GM19372 (cell line): ENCODE data around the gene CAMK1D.
"Not testable (repeated sequence)": the region's sequence is repeated elsewhere in the genome, so short reads cannot be mapped to it uniquely, and the experiment has no call there.

ENCODE experiments used
- ATAC-seq: cut with Tn5 transposase; IDR thresholded peaks from one replicate; pipeline ENCODE4 v1.9.1; 2021; ENCODE audit warnings: mild to moderate bottlenecking, low read depth, moderate library complexity; ENCODE audit not compliant: unreplicated experiment

The CAMK1D gene

DNA sequence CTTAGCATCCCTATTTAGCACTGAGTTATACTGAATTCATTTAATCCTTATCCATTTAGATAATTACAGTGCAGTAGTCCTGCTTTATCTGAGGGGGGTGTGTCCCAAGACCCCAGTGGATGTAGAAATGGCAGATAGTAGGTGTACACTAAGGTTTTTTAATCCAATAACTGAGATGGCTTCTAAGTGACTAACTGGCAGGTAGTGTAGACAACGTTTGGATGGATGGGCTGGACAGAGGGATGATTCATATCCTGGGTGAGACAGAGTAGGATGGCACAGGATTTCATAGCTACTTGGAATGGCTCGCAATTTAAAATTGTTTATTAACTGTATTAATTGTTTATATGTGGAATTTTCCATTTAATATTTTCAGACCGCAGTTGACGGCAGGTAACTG, 356.6 kb downstream of the CAMK1D start:
- no peak for ATAC-seq

- ATAC-seq: no peak
These were observed 358.3 kb downstream of the CAMK1D start for GRCh38 chr10:12707461-12708185.

DNA sequence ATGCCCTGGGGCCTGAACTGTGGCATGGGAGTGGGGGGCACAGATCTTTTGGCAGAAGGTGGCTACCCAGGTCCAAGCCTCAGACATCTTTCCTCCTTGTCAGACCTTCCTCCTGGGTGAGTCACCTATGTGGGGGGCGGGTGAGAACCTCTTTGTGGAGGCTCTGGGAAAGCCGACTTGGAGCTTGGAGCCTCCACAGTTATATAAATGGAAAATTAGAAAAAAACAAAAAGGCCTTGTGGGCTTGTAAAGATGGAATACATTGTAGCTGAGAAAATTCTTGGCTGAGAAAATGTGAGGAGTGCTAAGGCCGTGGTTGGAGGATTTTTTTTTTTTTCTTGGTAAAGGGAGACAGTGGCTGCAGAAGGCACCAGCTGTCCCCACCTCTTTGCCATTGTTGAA, 359.7 kb downstream of the CAMK1D start:
- no peak for ATAC-seq

DNA sequence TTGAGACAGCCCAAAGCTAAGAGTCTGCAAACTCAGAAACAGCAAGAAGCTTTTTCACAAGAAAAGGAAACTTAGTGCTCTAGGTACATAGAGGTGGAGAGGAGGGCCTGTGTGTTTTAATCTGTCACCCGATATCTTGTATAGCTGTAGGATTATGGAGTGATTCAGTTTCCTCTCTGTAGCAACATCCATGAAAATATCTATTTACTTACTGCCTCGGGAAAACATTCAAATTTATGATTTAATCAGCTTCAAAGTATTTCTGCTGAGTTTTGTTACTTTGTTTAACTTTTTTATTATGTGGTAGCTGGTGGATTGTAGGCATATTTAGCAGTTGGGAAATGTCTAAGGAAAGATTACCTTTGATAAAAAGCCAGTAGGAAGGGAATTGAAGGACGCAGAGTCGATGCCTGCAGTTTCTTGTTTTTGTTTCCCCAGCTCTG, 360.2 kb downstream of the CAMK1D start:
- no peak for ATAC-seq

DNA sequence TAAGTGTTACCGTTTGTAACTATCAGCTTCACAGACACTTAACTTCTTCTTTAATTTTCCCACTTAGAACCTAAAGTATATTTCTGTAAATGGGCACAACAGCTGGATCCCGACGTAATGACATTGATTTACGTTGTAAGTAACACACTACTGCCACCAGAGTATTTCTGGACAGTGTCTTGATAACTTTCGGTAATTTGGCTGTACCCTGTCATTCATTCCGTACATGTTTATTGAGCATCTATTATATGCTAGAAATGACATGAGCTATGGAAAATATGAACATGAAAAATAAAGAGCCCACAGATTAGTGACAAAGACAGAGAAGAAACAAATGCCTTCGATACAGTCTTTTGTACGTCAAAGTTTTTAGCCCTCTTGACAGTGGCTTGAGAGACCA, 360.8 kb downstream of the CAMK1D start:
- no peak for ATAC-seq

DNA sequence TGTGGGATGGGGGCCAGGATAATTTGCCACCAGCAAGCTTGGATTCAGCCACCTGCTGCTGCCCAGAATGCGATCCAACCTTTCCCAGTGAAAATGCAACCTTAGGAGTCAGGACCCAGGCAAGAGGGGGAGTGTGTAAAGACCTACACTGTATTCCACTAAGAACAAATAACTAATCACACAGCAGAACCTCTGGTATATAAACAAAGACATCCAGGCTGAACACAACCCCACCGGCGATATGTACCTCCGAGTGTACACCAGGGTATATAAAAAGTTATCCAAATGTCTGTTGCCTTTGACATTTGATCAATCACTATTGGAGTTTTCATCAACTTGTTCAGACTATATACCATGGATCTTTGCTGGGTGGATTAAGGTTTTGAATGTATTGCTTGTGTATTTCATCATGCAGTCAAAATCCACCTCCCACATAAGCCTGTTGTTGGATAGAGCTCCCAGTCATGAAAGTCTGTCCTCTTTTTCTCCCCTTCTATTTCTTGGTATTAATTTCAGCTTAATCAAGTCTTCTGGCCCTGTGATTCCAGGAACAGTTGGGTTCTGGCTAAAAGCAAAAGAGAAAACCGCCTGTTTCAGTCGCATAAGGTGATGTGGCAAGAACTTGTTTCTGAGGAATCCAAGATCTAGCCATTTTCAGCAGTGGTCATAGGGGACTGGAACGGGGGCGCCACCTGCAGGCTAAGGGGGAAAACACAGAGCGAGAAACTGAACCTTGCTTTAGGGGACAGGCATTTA, 361.4 kb downstream of the CAMK1D start:
- peak; percentile 72 for ATAC-seq

GRCh38 chr10:12711350-12711708, 362.0 kb downstream of the CAMK1D start:
- ATAC-seq: no peak

DNA sequence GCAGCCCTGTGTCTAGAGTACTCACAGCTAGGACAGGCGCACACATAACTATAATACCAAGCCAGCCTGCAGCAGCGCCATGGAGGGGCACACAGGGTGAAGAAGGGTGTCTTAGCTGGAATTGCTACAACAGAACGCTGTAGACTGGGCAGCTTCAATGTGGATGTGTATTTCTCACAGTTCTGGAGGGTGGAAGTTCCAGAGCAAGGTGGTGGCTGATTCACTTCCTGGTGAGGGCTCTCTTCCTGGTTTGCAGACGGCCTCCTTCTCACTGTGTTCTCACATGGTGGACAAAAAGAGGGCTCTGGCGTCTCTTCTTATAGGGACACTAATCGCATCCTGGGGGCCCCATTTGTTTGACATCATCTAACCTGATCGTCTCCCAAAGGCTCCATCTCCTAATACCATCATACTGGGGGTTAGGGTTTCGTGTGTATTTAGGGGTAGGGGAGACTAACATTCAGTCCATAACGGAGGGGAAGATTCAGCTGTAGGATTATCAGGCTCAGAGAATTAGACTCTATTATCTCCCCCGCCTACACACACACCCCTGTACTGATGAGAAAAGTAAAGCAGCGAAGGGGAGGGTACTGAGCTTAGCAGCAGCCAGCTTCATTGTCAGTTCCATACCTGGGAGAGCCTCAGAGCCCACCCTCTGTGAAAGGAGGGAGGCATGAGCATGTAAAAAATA, 363.1 kb downstream of the CAMK1D start:
- no peak for ATAC-seq

- not testable (repeated sequence) for ATAC-seq
These were observed 363.6 kb downstream of the CAMK1D start for GRCh38 chr10:12712984-12713316.

DNA sequence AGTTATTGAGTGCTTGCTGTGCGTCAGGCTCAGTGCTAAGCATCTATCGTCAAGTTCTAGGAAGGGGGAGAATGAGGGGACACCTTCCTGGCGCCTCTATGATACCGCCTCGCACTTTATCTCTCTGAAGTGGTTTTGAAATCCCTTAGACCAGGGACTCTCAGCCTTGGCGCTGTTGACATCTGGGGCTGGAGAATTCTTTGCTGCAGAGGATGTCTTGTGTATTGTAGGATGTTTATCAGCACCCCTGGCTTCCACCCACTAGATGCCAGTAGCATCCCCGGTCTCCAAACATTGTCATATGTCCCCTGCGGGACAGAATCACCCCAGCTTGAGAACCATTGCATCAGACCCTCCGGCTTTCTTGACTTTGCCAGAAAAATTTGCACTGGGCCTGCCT, 366.7 kb downstream of the CAMK1D start:
- ATAC-seq: no peak

GRCh38 chr10:12717981-12718707, 368.8 kb downstream of the CAMK1D start:
- ATAC-seq: no peak

- ATAC-seq: no peak
These were observed 370.0 kb downstream of the CAMK1D start for GRCh38 chr10:12719365-12719764.

DNA sequence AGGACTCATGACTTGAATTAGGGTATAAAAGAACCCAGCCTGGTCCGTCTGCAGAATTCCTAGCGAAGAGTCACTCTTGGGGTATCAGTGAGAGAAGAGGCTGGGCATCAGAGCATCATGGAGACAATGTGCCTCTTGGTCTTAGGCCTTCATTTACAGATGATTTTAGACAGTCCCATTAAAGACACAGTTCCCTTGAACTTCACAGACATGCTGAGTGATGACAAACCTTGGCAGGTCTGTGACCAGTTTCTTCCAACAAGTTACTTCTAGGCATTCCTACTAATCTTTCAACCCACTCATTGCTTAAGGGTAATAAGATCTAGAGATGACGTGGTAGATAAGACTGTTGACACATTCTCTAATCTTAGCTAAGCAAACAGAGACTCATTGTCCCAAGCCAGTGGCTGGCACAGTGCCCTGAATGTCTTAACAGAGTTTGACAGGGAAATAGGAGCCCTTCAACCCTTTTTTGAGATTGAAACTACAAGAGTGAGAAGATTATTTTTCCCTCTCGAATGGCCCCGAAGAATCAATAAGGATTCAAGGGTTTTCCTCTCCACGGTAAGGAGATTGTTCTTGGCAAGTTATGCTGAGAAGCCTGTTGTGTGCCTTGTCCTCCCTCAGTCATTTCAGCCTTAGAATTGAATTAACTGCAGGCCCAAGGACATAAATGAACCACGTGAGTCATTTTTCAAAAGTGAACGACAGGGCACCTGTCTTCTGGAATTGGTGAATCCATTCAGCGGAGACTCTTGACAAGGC, 371.1 kb downstream of the CAMK1D start:
- no peak for ATAC-seq

DNA sequence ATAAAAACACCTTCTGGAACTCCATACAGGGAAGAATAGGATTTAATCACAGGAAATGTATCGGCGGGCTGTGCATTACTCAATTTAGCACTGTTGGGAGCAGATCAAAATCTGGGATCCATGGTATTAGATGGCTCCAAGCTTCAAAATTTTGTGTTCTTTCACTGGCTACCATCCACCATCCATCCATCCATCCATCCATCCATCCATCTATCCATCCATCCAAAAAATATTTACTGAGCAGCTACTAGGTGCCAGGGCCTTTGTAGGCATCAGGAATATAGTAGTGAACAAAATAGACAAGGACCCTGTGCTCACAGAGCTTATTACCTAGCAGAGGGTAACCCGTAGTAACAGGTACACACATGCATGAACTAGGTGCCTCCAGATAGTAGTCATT, 372.0 kb downstream of the CAMK1D start:
- no peak for ATAC-seq

DNA sequence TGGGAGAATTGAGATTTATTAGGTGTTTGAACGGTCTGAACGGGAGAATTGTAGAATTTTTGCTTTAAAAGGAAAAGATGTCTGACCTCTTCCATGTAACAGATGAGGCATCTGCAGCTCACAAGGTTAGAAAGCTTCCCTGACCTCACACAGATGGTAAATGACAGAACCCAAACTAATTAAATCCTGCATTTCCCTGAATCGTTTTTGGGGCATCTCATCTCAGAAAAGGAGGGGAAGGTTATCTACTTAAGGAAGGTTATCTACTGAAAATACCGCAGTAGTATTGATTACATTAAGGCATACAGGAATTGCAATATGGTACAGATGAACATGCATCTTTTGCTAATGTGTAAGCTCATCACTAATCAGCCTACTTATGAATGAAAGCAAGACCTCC, 373.9 kb downstream of the CAMK1D start:
- no peak for ATAC-seq

DNA sequence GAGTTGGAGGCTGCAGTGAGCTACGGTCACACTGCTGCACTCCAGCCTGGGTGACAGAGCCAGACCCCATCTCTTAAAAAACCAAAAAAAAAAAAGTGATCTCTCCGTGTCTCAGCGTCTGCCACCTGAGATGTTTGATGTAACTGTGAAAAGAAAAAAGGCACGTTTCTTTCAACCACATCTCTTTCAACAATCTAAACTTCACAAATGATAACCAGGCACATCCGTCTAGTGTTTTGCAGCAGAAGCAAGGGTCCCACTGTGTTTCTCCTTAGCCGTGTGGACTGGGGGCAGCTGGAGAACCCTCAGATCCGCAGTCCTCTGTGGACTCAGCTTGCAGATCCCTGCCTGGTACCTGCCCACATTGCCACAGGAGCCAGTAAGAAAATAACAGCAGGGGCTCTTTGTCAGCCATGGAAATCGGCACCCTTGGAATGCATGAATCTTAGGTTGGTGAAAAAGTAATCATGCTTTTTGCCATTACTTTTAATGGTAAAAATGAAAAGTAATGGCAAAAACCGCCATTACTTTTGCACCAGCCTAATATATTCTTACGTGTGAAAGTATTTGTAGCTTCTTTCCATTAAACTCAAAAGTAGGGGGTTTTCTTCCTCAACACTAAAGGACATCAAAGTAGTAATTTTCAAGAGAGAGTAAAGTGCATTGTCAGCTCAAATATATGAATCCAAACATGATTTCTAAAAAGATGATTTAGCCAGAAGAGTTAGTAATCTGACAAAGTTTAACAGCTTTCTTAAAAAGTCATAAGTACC, 375.6 kb downstream of the CAMK1D start:
- ATAC-seq: no peak

GRCh38 chr10:12725580-12725888, 376.2 kb downstream of the CAMK1D start:
- not testable (repeated sequence) for ATAC-seq

DNA sequence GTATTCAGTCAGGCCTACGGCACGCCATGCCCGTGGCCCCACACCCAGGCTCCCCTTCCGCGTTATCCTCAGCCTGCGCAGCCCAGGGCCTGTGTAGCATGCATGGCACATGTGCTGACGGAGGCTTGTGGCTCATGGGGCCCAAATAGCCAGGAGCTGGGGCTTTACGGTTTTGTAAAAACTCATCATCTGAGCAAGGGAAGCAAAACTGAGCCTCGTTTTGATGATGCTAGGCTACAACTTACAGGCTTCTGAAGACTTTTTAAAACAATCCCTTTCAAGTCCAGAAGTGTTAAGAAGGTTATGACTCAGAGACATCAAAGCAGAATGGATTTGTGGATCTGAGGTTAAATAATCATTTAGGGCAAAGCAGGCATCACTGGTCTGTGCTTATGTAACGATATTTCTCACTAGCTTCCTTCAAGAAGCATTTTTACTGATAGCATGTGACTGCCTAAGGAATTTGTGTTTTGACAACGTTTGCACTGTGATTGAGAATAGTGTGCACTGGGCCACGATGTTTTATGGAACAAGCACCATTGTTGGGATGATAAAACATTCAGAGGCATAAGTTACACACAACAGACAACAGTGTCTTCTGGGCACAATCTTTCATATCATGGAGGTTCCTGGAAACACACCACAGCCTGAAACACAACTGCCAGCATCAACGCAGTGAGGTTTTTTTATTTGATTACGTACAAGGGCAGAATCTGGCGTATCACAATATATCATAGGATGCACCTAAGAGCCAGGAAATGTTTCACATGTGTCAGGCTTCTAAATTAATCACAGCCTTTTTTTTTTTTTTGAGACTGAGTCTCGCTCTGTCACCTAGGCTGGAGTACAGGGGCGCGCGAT, 377.9 kb downstream of the CAMK1D start:
- no peak for ATAC-seq

GRCh38 chr10:12727832-12728215, 378.5 kb downstream of the CAMK1D start:
- no peak for ATAC-seq
